Liver (tissue), 9 donors: ENCODE data around the gene CCT6B. TPM values are rescaled to one million over a fixed set of nuclear protein-coding genes. Genes with fewer than 3 reads are reported as not detected.
"Not testable (repeated sequence)": the region's sequence is repeated elsewhere in the genome, so short reads cannot be mapped to it uniquely, and the experiment has no call there.

ENCODE experiments used
- DNase-seq: peaks from one replicate; pipeline ENCODE4 v3.0.0-alpha.2; 2017; ENCODE audit warnings: low spot score
- H3K27ac ChIP-seq, 2 donors: one replicate each; pipeline ENCODE4 v1.7.0; 2013; ENCODE audit warnings: inconsistent platforms in 2 of 2, low read length in 2 of 2, control low read depth in 1 of 2, low read depth in 1 of 2, mild to moderate bottlenecking in 1 of 2
- H3K27me3 ChIP-seq, 4 donors: one replicate each; pipeline versions ENCODE4 v1.6.1 to v1.7.0; 2013; ENCODE audit warnings: low read length in 3 of 4, inconsistent platforms in 1 of 4, mild to moderate bottlenecking in 1 of 4, moderate library complexity in 1 of 4; ENCODE audit not compliant: control insufficient read depth in 4 of 4, insufficient read depth in 4 of 4
- H3K36me3 ChIP-seq, 4 donors: one replicate each; pipeline versions ENCODE4 v1.6.1 to v1.7.0; 2013; ENCODE audit warnings: low read length in 3 of 4, mild to moderate bottlenecking in 3 of 4, low read depth in 1 of 4, moderate library complexity in 1 of 4; ENCODE audit not compliant: control insufficient read depth in 4 of 4, insufficient read depth in 3 of 4
- H3K4me1 ChIP-seq, 4 donors: one replicate each; pipeline versions ENCODE4 v1.6.1 to v1.7.0; 2013; ENCODE audit warnings: low read length in 3 of 4, mild to moderate bottlenecking in 3 of 4, moderate library complexity in 1 of 4; ENCODE audit not compliant: control insufficient read depth in 4 of 4, insufficient read depth in 4 of 4
- H3K4me3 ChIP-seq, 3 donors: one replicate each; pipeline versions ENCODE4 v1.6.1 to v1.7.0; 2013; ENCODE audit warnings: low read length in 3 of 3, control low read depth in 1 of 3, low read depth in 1 of 3, mild to moderate bottlenecking in 1 of 3
- H3K9ac ChIP-seq, 2 donors: one replicate each; pipeline ENCODE4 v1.7.0; 2013; ENCODE audit warnings: low read length in 2 of 2, mild to moderate bottlenecking in 2 of 2, moderate library complexity in 2 of 2, control low read depth in 1 of 2, low read depth in 1 of 2
- H3K9me3 ChIP-seq, 4 donors: one replicate each; pipeline versions ENCODE4 v1.6.1 to v1.7.0; 2013; ENCODE audit warnings: low read length in 3 of 4; ENCODE audit not compliant: control insufficient read depth in 4 of 4
- CTCF ChIP-seq: fragments of 150-350 bp; IDR thresholded peaks from 2 replicates; pipeline ENCODE4 v1.5.1; 2017; ENCODE audit warnings: improper control_type of control experiment, low read depth, low read length; ENCODE audit not compliant: missing input control
- EGR1 ChIP-seq, 2 donors: IDR thresholded peaks; 2 replicates each; pipeline ENCODE4 v1.6.1; 2016 to 2018; ENCODE audit warnings: antibody characterized with exemption in 2 of 2, low read depth in 2 of 2
- JUND ChIP-seq, 2 donors: IDR thresholded peaks; 2 replicates each; pipeline ENCODE4 v1.6.1; 2016; ENCODE audit warnings: antibody characterized with exemption in 2 of 2
- NR2F2 ChIP-seq: IDR thresholded peaks from 2 replicates; pipeline ENCODE4 v1.6.1; 2016; ENCODE audit warnings: antibody characterized with exemption
- RAD21 ChIP-seq, 2 donors: IDR thresholded peaks; 2 replicates each; pipeline ENCODE4 v1.6.1; 2016; ENCODE audit warnings: antibody characterized with exemption in 2 of 2, mild to moderate bottlenecking in 2 of 2
- RXRA ChIP-seq, 2 donors: IDR thresholded peaks; 2 replicates each; pipeline ENCODE4 v1.6.1; 2017 to 2018; ENCODE audit warnings: antibody characterized with exemption in 2 of 2, mild to moderate bottlenecking in 1 of 2
- ZBTB33 ChIP-seq: IDR thresholded peaks from 2 replicates; pipeline ENCODE4 v1.6.1; 2016; ENCODE audit warnings: antibody characterized with exemption
- WGBS: extraction: QIAGEN DNeasy Blood & Tissue Kit; methylation state at CpG from one replicate; pipeline ENCODE4 v1.1.7; 2013; 5-methylcytosine and 5-hydroxymethylcytosine counted together
- polyA plus RNA-seq, 2 donors: library from polyadenylated mRNA; stranded (reverse) in 1 of 2; unstranded in 1 of 2; fragments of 200-250 nt in 1 of 2; fragments of >200 nt in 1 of 2; fragmentation: Nextera tagmentation in 1 of 2; extraction: Ambion mirVana in 1 of 2; gene quantifications; one replicate each; pipeline versions ENCODE4 v1.2.1 to v1.2.3, GENCODE V29; 2013 to 2015
- total RNA-seq, 2 donors: library from RNA; depleted of rRNA; stranded (reverse); fragments of >200 nt; gene quantifications; one replicate each; pipeline ENCODE4 v1.2.3, GENCODE V29; 2014
- donor health status: healthy.
- donor health status: healthy.
- donor health status: healthy.
- donor health status: healthy.
- donor health status: healthy.

The CCT6B gene
- total and polyA plus RNA-seq, 4 donors, result 0.82 to 2.2 (median 1.4) TPM

- Histone ChIP-seq H3K4me1 (no peaks in the 10 kb centered on the region), H3K36me3 (peaks cover 0 to 12% (median 2%) of the 10 kb centered on the region in 4 donors)
- 90% methylated on average over 2 of the region's 2 CpGs for WGBS
Measured at GRCh38 chr17:35001549-35001948, 40.3 kb upstream of the CCT6B start.

GRCh38 chr17:35000965-35001364, 39.7 kb upstream of the CCT6B start:
- H3K9ac ChIP-seq, H3K9me3 ChIP-seq, H3K27ac ChIP-seq, H3K4me1 ChIP-seq, H3K4me3 ChIP-seq, H3K27me3 ChIP-seq, DNase-seq: not testable (repeated sequence)
- 96% methylated on average over 14 of the region's 14 CpGs for WGBS
- peaks cover 0 to 13% (median 3%) of the 10 kb centered on the region in 4 donors for H3K36me3 ChIP-seq

More at GRCh38 chr17:35001549-35001948, 40.3 kb upstream of the CCT6B start:
- DNase-seq, result no peak
- Histone ChIP-seq H3K4me3 (no peak overlapping the region), H3K9me3 (no peaks in the 10 kb centered on the region), H3K9ac (no peak overlapping the region), H3K27ac (no peak overlapping the region), H3K27me3 (no peaks in the 10 kb centered on the region)
- no peak for TF ChIP-seq RXRA (IDR thresholded peaks at IDR 0.05)

- no peak overlapping the region for H3K27ac ChIP-seq
- TF ChIP-seq RXRA (IDR thresholded peaks at IDR 0.05) (no peak), ZBTB33 (no peak), EGR1 (IDR thresholded peaks at IDR 0.05; ENCODE audit: low read depth in 2 of 2) (no peak)
- 99% methylated on average over 2 of the region's 2 CpGs for whole genome bisulfite sequencing
- no peak overlapping the region for H3K9ac ChIP-seq
- DNase-seq, result no peak
- no peaks in the 10 kb centered on the region for H3K4me1 ChIP-seq
- H3K27me3 ChIP-seq, result no peaks in the 10 kb centered on the region
- no peak overlapping the region for H3K4me3 ChIP-seq
- H3K9me3 ChIP-seq, result no peaks in the 10 kb centered on the region
- peaks cover 0 to 25% (median 12%) of the 10 kb centered on the region in 4 donors for H3K36me3 ChIP-seq
Measured at GRCh38 chr17:34999456-34999855, 38.2 kb upstream of the CCT6B start.

GRCh38 chr17:34998205-34998604, 36.9 kb upstream of the CCT6B start:
- DNase-seq, result peak; percentile 81
- no peak overlapping the region for H3K4me3 ChIP-seq
- 28% methylated on average over 5 of the region's 5 CpGs for WGBS
- peak; percentile 99 for TF ChIP-seq RAD21 (IDR thresholded peaks at IDR 0.05)
- no peak for TF ChIP-seq JUND (IDR thresholded peaks at IDR 0.05)
- peak; percentile 91 for TF ChIP-seq CTCF
- TF ChIP-seq NR2F2, result no peak
- H3K4me1 ChIP-seq, result no peaks in the 10 kb centered on the region
- peaks cover 0 to 32% (median 18%) of the 10 kb centered on the region in 4 donors for H3K36me3 ChIP-seq
- no peak overlapping the region for H3K27ac ChIP-seq
- H3K27me3 ChIP-seq, result no peaks in the 10 kb centered on the region
- H3K9me3 ChIP-seq, result no peaks in the 10 kb centered on the region
- H3K9ac ChIP-seq, result no peak overlapping the region
